HG03521 (cell line): ENCODE data around the gene NBPF6.
"Not testable (repeated sequence)": the region's sequence is repeated elsewhere in the genome, so short reads cannot be mapped to it uniquely, and the experiment has no call there.

Experiments used
- ATAC-seq: cut with Tn5 transposase; IDR thresholded peaks from one replicate; pipeline ENCODE4 v1.9.1; 2021; ENCODE audit warnings: mild to moderate bottlenecking, moderate library complexity; ENCODE audit not compliant: unreplicated experiment

The NBPF6 gene

GRCh38 chr1:108496856-108497255, 46.7 kb downstream of the NBPF6 start:
- ATAC-seq: not testable (repeated sequence)

- ATAC-seq: no peak
Measured at GRCh38 chr1:108502138-108502537, 52.0 kb downstream of the NBPF6 start.

GRCh38 chr1:108502624-108503023, 52.5 kb downstream of the NBPF6 start:
- ATAC-seq: no peak

- no peak for ATAC-seq
Measured at GRCh38 chr1:108503062-108503733, 53.1 kb downstream of the NBPF6 start.

GRCh38 chr1:108504447-108504846, 54.3 kb downstream of the NBPF6 start:
- no peak for ATAC-seq

- no peak for ATAC-seq
Measured at GRCh38 chr1:108505763-108506070, 55.6 kb downstream of the NBPF6 start.

- no peak for ATAC-seq
Measured at GRCh38 chr1:108511764-108512163, 61.6 kb downstream of the NBPF6 start.

GRCh38 chr1:108512239-108513043, 62.3 kb downstream of the NBPF6 start:
- no peak for ATAC-seq

GRCh38 chr1:108513044-108513415, 62.9 kb downstream of the NBPF6 start:
- no peak for ATAC-seq

- ATAC-seq: not testable (repeated sequence)
Measured at GRCh38 chr1:108513914-108514313, 63.8 kb downstream of the NBPF6 start.

- ATAC-seq: not testable (repeated sequence)
Measured at GRCh38 chr1:108517301-108517897, 67.3 kb downstream of the NBPF6 start.
